Neural progenitor cell (in vitro differentiated cells): ENCODE results near the gene PARP16.

Source experiments
- CTCF ChIP-seq: fragments of 200-600 bp; sonication (generic); IDR thresholded peaks from 2 replicates; pipeline ENCODE4 v1.5.1; 2017; ENCODE audit warnings: antibody characterized with exemption, mild to moderate bottlenecking
- EZH2 ChIP-seq: fragments of 200-600 bp; sonication (generic); IDR thresholded peaks from 2 replicates; pipeline ENCODE4 v1.6.1; 2017; ENCODE audit warnings: antibody characterized with exemption, mild to moderate bottlenecking, moderate library complexity

GRCh38 chr15:65275104-65275727 lies 11.5 kb downstream of the PARP16 start:
- TF ChIP-seq CTCF (no peak), EZH2 (no peak)
